Measurements from ENCODE around the gene CADPS. TPM values are rescaled to one million over a fixed set of nuclear protein-coding genes. Genes with fewer than 3 reads are reported as not detected.

The CADPS gene
- total and polyA plus RNA-seq, 9 of the 15 experiments (the other 6 are each of a cell fraction or from before 2014, with no cell fraction given) = not detected

DNA sequence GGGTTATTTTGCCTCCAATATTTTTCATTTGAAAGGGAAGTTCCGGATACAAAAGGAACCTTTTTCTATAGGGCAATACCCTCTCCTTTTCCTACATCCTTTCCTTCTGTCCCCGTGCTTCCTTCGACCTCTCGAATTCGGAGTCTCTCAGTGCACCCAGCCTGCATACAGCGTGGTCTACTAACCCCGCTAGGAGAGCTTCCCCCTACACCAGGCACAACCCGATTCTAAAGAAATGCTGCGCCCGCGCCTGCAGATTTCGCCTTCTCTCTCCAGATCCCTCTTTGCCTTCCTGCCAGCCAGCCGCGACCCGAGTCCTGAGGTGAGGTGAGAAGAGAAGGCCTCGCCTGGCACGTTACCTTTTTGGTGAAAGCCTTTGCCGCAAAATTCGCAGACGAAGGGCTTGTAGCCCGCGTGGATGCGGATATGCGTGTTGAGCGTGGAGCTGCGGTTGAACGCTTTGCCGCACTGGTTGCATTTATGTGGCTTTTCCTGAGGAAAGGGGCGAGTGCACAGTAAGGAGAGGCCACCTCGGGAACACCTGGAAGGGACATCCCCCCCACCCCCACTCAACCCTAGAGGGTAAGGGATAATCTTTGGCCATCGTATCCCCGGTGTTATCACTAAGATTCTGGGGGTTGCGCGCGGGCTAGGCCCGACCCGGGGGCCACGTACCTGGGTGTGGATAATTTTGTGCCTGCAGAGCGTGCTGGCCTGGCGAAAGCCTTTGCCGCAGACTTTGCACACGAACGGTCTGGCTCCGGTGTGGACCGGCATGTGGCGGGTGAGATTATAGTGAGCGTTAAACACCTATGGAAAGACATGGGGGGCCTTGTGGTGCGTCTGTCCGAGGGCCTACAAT, 504.1 kb downstream of the CADPS start:
- Histone ChIP-seq H2AFZ (ENCODE audit: low read depth, low read length) (no peak overlapping the region), H3K27me3 (ENCODE audit: control insufficient read depth in 2 of 2, insufficient read depth in 2 of 2, low read length in 2 of 2) (peaks cover 0 to 50% of the 10 kb centered on the region in 2 experiments; a peak in 2 of 5 replicates), H3K9me1 (ENCODE audit: control insufficient read depth, insufficient read depth, low read length) (no peaks in the 10 kb centered on the region), H3K4me3 (no peak overlapping the region), H3K36me3 (ENCODE audit: control insufficient read depth, insufficient read depth, low read length) (no peaks in the 10 kb centered on the region), H3K79me2 (ENCODE audit: control insufficient read depth, insufficient read depth, low read length) (no peaks in the 10 kb centered on the region), H3K4me2 (ENCODE audit: insufficient read depth, low read length) (no peak overlapping the region), H3K9me3 (replicated peaks; ENCODE audit: control insufficient read depth, insufficient read depth, low read depth, low read length) (no peaks in the 10 kb centered on the region), H3K9ac (ENCODE audit: insufficient read depth in 1 of 2, low read depth in 2 of 2, low read length in 2 of 2) (no peak overlapping the region), H3K4me1 (replicated peaks in 1 of 2; ENCODE audit: control insufficient read depth in 2 of 2, insufficient read depth in 2 of 2, low read length in 2 of 2) (no peaks in the 10 kb centered on the region), H3K27ac (ENCODE audit: extremely low read depth, low read depth, low read length) (no peak overlapping the region), H4K20me1 (replicated peaks; ENCODE audit: control insufficient read depth, insufficient read depth, low read length) (no peaks in the 10 kb centered on the region)
- ChIA-PET POLR2A (no interaction called here), CTCF (ENCODE audit: low intra/inter-chr PET ratio) (no interaction called here)
- ATAC-seq = no peak
- FAIRE-seq = no peak
- intact Hi-C loops (cut with micrococcal nuclease) (no loop called here), in situ Hi-C loops (cut with MboI) (no loop called here)
- no TSS peak for BruUV-seq (replicated peaks)
- WGBS (ENCODE audit: insufficient coverage, low coverage, missing lambda C conversion rate) = 1% methylated on average over 27 of the region's 49 CpGs
- DNase-seq (ENCODE audit: extremely low read depth in 1 of 4, low spot score in 3 of 4) = no peak
- TF ChIP-seq, protein P1, sequence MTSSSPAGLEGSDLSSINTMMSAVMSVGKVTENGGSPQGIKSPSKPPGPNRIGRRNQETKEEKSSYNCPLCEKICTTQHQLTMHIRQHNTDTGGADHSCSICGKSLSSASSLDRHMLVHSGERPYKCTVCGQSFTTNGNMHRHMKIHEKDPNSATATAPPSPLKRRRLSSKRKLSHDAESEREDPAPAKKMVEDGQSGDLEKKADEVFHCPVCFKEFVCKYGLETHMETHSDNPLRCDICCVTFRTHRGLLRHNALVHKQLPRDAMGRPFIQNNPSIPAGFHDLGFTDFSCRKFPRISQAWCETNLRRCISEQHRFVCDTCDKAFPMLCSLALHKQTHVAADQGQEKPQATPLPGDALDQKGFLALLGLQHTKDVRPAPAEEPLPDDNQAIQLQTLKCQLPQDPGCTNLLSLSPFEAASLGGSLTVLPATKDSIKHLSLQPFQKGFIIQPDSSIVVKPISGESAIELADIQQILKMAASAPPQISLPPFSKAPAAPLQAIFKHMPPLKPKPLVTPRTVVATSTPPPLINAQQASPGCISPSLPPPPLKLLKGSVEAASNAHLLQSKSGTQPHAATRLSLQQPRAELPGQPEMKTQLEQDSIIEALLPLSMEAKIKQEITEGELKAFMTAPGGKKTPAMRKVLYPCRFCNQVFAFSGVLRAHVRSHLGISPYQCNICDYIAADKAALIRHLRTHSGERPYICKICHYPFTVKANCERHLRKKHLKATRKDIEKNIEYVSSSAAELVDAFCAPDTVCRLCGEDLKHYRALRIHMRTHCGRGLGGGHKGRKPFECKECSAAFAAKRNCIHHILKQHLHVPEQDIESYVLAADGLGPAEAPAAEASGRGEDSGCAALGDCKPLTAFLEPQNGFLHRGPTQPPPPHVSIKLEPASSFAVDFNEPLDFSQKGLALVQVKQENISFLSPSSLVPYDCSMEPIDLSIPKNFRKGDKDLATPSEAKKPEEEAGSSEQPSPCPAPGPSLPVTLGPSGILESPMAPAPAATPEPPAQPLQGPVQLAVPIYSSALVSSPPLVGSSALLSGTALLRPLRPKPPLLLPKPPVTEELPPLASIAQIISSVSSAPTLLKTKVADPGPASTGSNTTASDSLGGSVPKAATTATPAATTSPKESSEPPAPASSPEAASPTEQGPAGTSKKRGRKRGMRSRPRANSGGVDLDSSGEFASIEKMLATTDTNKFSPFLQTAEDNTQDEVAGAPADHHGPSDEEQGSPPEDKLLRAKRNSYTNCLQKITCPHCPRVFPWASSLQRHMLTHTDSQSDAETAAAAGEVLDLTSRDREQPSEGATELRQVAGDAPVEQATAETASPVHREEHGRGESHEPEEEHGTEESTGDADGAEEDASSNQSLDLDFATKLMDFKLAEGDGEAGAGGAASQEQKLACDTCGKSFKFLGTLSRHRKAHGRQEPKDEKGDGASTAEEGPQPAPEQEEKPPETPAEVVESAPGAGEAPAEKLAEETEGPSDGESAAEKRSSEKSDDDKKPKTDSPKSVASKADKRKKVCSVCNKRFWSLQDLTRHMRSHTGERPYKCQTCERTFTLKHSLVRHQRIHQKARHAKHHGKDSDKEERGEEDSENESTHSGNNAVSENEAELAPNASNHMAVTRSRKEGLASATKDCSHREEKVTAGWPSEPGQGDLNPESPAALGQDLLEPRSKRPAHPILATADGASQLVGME (CRISPR knock-in tag; IDR thresholded peaks at IDR 0.05) = no peak
- TF ChIP-seq ATF6 (CRISPR knock-in tag; IDR thresholded peaks at IDR 0.05) (no peak), ZBTB1 (CRISPR knock-in tag; IDR thresholded peaks at IDR 0.05; ENCODE audit: borderline replicate concordance, low read depth) (no peak), ETS2 (tag; IDR thresholded peaks at IDR 0.05; ENCODE audit: borderline replicate concordance, poor library complexity, severe bottlenecking) (no peak), BRF1 (IDR thresholded peaks at IDR 0.05; ENCODE audit: borderline replicate concordance, extremely low read depth, insufficient read length) (no peak), POLR2B (IDR thresholded peaks at IDR 0.05; ENCODE audit: low read depth, partially characterized antibody) (no peak), C11orf30 (IDR thresholded peaks at IDR 0.05; ENCODE audit: low read depth) (no peak), CEBPG (CRISPR knock-in tag; IDR thresholded peaks at IDR 0.05) (no peak), CEBPG (tag; conservative IDR thresholded peaks at IDR 0.05 in 1 of 2, IDR thresholded peaks at IDR 0.05 in 1 of 2) (no peak), KAT7 (CRISPR knock-in tag; IDR thresholded peaks at IDR 0.05; ENCODE audit: borderline replicate concordance) (no peak), IRF2 (CRISPR knock-in tag; IDR thresholded peaks at IDR 0.05) (no peak), NEUROD1 (IDR thresholded peaks at IDR 0.05; ENCODE audit: borderline replicate concordance, low read depth, low read length, partially characterized antibody) (no peak), KLF10 (CRISPR knock-in tag; IDR thresholded peaks at IDR 0.05) (no peak), MECOM (CRISPR knock-in tag; IDR thresholded peaks at IDR 0.05) (no peak)

All from K562 (cell line).